HL-60 (cell line): ENCODE measurements around the gene OGDH.

Experiments used
- CTCF ChIP-seq: IDR thresholded peaks from one replicate; pipeline ENCODE4 v1.5.1; 2011; ENCODE audit warnings: low read length, control low read depth, inconsistent platforms; ENCODE audit not compliant: insufficient read depth
- GABPA ChIP-seq: IDR thresholded peaks from 2 replicates; pipeline ENCODE4 v1.6.1; 2012; ENCODE audit warnings: low read depth
- POLR2AphosphoS5 ChIP-seq: IDR thresholded peaks from 2 replicates; pipeline ENCODE4 v1.6.1; 2012; ENCODE audit warnings: low read depth
- REST ChIP-seq: IDR thresholded peaks from 2 replicates; pipeline ENCODE4 v1.6.1; 2012; ENCODE audit warnings: low read depth; ENCODE audit not compliant: insufficient replicate concordance

GRCh38 chr7:44666566-44666965 lies 60.1 kb downstream of the OGDH start:
- TF ChIP-seq GABPA (no peak), CTCF (no peak), REST (no peak), POLR2AphosphoS5 (no peak)
